NCI-H510A treated with DMSO at 0.1 percent for 48 hours (cell line): Measurements from ENCODE around the gene TMEM192.
"Not testable (repeated sequence)": the region's sequence is repeated elsewhere in the genome, so short reads cannot be mapped to it uniquely, and the experiment has no call there.

Experiments used
- DNase-seq: peaks from one replicate; lab custom pipeline; 2025; lab: John Stamatoyannopoulos, UW

Gene TMEM192

GRCh38 chr4:165112368-165113121 is at the start of gene TMEM192:
TSS of gene TMEM192 (minus strand) at chr4:165112860. CDS start at chr4:165112773, 87 bp downstream.
- DNase-seq: peak; percentile 89

GRCh38 chr4:165158762-165159161 is 46.1 kb upstream of the TMEM192 start:
- DNase-seq: no peak

- DNase-seq: no peak
These were observed 44.2 kb upstream of the TMEM192 start for GRCh38 chr4:165156906-165157305.

- no peak for DNase-seq
These were observed 41.8 kb upstream of the TMEM192 start for GRCh38 chr4:165154482-165154881.

GRCh38 chr4:165152527-165152926 is 39.9 kb upstream of the TMEM192 start:
- DNase-seq: no peak

- no peak for DNase-seq
These were observed 39.1 kb upstream of the TMEM192 start for GRCh38 chr4:165151734-165152133.

GRCh38 chr4:165150545-165150944 is 37.9 kb upstream of the TMEM192 start:
- no peak for DNase-seq

GRCh38 chr4:165138843-165139242 is 26.2 kb upstream of the TMEM192 start:
- no peak for DNase-seq

- DNase-seq: no peak
These were observed 24.5 kb upstream of the TMEM192 start for GRCh38 chr4:165137205-165137604.

- no peak for DNase-seq
These were observed 23.9 kb upstream of the TMEM192 start for GRCh38 chr4:165136529-165136928.

- no peak for DNase-seq
These were observed 20.5 kb upstream of the TMEM192 start for GRCh38 chr4:165133150-165133549.

GRCh38 chr4:165131247-165131832 is 18.7 kb upstream of the TMEM192 start:
- peak; percentile 36 for DNase-seq

- DNase-seq: no peak
These were observed 17.3 kb upstream of the TMEM192 start for GRCh38 chr4:165129924-165130323.

- DNase-seq: not testable (repeated sequence)
These were observed 13.3 kb upstream of the TMEM192 start for GRCh38 chr4:165125869-165126499.

GRCh38 chr4:165124488-165124887 is 11.8 kb upstream of the TMEM192 start:
- no peak for DNase-seq

- no peak for DNase-seq
These were observed 5.7 kb upstream of the TMEM192 start for GRCh38 chr4:165118256-165118909.

- no peak for DNase-seq
These were observed 2.6 kb upstream of the TMEM192 start for GRCh38 chr4:165115301-165115700.

GRCh38 chr4:165111906-165112367 is 723 bp downstream of the TMEM192 start:
- DNase-seq: no peak

GRCh38 chr4:165106518-165106917 is 6.1 kb downstream of the TMEM192 start:
- DNase-seq: no peak

- no peak for DNase-seq
These were observed 11.0 kb downstream of the TMEM192 start for GRCh38 chr4:165101641-165102040.

GRCh38 chr4:165096776-165097175 is 15.9 kb downstream of the TMEM192 start:
- DNase-seq: no peak

- no peak for DNase-seq
These were observed 17.4 kb downstream of the TMEM192 start for GRCh38 chr4:165095291-165095690.

- DNase-seq: no peak
These were observed 17.8 kb downstream of the TMEM192 start for GRCh38 chr4:165094873-165095272.
